HEK293 (cell line): ENCODE measurements around the gene RABEP2.

Experiments
- KLF9 ChIP-seq: fragments of 450-650 bp; formaldehyde crosslinking; IDR thresholded peaks from 2 replicates; pipeline ENCODE4 v1.5.1; 2016; ENCODE audit warnings: missing biosample characterization, missing genetic modification characterization, low read depth
- ZBTB8A ChIP-seq: fragments of 450-650 bp; formaldehyde crosslinking; IDR thresholded peaks from 2 replicates; pipeline ENCODE4 v1.5.1; 2016; ENCODE audit warnings: missing biosample characterization, missing genetic modification characterization
- ZNF549 ChIP-seq: fragments of 450-650 bp; IDR thresholded peaks from 2 replicates; pipeline ENCODE4 v1.5.1; 2018; ENCODE audit warnings: missing biosample characterization, missing genetic modification characterization, mild to moderate bottlenecking, inconsistent platforms, moderate library complexity
- ZNF747 ChIP-seq: fragments of 450-650 bp; formaldehyde crosslinking; IDR thresholded peaks from 2 replicates; pipeline ENCODE4 v1.5.1; 2016; ENCODE audit warnings: missing biosample characterization, missing genetic modification characterization
- TF ChIP-seq, protein P1 (sequence below): fragments of 450-650 bp; formaldehyde crosslinking; IDR thresholded peaks from 2 replicates; pipeline ENCODE4 v1.5.1; 2016; ENCODE audit warnings: missing biosample characterization, missing genetic modification characterization

DNA sequence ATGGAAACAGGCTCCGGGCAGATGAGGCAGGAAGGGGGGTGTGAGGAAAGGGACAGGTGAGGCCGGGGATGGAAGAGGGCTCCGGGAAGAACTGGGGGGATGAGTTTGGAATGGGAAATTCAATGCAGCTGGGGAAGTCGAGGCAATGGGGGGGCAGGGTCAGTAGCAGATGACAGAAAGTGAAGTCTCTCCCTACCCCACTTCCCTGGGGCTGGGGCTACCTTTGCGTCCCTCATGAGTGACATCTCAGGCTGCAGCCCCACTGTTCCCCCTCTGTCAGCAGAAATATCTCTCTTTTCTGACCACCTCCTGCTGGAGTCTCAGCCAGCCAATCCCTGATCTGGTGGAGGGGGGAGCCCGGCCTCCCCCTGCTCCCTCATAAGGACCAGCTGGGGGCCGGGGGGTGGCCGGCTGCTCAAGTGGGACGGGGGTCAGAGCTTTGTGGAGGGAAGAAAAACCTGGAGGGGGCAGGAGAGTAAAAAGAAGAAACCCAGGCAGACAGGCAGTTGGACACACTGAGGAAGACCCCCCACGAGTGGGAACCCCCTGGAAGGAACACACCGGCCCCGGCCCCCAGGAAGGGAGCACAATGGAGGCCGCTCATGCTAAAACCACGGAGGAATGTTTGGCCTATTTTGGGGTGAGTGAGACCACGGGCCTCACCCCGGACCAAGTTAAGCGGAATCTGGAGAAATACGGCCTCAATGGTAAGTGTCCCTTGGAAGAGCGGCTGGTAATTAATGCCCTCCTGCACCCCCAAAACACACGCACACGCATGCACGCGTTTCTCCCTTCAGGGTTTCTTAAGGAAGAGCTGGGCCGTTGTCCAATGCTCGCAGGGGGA lies 46.7 kb downstream of the RABEP2 start, which contains the start of gene ATP2A1:
- TF ChIP-seq ZNF549 (tag by site-specific recombination) (no peak), KLF9 (tag by site-specific recombination) (no peak), ZBTB8A (tag by site-specific recombination) (no peak), ZNF747 (no peak)
- TF ChIP-seq, protein P1, sequence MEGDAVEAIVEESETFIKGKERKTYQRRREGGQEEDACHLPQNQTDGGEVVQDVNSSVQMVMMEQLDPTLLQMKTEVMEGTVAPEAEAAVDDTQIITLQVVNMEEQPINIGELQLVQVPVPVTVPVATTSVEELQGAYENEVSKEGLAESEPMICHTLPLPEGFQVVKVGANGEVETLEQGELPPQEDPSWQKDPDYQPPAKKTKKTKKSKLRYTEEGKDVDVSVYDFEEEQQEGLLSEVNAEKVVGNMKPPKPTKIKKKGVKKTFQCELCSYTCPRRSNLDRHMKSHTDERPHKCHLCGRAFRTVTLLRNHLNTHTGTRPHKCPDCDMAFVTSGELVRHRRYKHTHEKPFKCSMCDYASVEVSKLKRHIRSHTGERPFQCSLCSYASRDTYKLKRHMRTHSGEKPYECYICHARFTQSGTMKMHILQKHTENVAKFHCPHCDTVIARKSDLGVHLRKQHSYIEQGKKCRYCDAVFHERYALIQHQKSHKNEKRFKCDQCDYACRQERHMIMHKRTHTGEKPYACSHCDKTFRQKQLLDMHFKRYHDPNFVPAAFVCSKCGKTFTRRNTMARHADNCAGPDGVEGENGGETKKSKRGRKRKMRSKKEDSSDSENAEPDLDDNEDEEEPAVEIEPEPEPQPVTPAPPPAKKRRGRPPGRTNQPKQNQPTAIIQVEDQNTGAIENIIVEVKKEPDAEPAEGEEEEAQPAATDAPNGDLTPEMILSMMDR (tag by site-specific recombination) = no peak
